NCI-H748 (cell line): Measurements from ENCODE around the gene PTPN6.

Source experiments
- DNase-seq: peaks from one replicate; lab custom pipeline; 2025; ENCODE audit not compliant: unreplicated experiment; lab: John Stamatoyannopoulos, UW

Gene PTPN6

DNA sequence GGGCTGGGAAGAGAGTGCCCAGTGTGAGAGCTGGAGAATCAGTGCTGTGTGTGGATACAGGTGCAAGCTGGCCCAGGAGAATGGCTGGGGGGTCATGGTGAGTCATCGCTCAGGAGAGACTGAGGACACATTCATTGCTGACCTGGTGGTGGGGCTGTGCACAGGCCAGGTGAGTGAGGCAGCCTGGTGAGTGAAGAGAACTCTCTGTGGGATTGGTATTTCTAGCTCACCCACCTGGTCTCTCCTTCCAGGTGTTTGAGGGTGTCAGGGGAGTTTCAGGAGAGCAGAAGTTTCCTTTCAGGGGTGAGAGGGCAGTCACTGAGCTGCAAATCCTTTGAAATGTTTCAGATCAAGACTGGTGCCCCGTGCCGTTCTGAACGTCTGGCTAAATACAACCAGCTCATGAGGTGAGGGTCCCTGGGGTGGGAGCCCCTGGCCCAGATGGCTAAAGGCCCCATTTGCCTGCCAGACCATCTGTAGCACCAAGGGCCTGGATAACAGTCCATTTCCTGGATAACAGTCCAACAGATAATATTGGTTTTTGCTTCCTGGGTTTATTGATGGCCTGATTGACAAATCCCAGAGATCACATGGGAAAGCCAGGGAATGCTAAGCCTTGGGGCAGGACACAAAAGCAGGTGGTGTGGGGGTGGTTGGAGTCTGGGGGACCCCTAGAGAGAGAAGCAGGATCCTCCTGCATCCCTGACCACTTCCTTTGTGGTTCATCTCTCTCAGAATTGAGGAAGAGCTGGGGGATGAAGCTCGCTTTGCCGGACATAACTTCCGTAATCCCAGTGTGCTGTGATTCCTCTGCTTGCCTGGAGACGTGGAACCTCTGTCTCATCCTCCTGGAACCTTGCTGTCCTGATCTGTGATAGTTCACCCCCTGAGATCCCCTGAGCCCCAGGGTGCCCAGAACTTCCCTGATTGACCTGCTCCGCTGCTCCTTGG is 28.9 kb upstream of the PTPN6 start:
- no peak for DNase-seq

DNA sequence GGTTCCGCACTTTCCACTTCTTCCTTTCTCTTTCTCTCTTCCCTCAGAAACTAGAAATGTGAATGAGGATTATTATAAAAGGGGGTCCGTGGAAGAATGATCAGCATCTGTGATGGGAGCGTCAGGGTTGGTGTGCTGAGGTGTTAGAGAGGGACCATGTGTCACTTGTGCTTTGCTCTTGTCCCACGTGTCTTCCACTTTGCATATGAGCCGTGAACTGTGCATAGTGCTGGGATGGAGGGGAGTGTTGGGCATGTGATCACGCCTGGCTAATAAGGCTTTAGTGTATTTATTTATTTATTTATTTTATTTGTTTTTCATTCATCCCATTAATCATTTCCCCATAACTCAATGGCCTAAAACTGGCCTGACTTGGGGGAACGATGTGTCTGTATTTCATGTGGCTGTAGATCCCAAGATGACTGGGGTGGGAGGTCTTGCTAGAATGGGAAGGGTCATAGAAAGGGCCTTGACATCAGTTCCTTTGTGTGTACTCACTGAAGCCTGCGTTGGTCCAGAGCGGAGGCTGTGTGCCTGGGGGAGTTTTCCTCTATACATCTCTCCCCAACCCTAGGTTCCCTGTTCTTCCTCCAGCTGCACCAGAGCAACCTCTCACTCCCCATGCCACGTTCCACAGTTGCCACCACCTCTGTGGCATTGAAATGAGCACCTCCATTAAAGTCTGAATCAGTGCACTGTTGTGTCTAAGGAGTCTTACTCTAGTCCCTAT is 28.0 kb upstream of the PTPN6 start:
- no peak for DNase-seq

DNA sequence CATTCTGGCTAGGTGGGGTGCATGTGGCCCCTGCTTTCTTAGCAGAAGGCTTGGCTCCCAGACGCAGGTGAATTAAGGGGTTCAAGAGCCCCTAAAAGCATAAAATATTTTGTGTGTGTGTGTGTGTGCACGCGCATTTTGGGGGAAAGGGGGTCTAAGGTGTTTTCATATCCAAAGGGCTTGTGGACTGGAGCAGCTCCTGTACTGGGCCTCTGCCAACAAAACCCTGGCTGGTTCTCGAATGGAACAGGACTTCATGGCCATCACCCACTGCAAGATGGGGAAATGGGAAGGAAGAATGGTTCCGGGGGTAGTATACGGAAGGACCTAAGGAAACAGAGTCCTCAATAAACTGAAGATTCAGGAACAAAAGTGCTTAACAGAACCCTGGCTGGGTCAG is 27.3 kb upstream of the PTPN6 start:
- no peak for DNase-seq

DNA sequence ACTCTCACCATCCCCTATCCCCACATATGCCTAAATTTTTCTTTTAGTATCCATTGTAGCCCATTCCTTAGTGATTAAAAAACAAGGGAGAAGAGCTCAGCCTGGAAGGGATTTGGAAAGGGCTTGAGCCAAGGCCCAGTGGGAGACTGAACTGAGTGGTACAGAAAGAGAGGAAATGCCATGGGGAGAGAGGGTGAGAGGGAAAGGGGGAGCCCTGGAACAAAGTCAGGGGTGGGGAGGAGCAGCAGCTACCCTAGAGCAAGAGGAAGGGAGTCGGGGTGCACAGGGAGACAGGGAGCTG is 26.0 kb upstream of the PTPN6 start:
- no peak for DNase-seq

DNA sequence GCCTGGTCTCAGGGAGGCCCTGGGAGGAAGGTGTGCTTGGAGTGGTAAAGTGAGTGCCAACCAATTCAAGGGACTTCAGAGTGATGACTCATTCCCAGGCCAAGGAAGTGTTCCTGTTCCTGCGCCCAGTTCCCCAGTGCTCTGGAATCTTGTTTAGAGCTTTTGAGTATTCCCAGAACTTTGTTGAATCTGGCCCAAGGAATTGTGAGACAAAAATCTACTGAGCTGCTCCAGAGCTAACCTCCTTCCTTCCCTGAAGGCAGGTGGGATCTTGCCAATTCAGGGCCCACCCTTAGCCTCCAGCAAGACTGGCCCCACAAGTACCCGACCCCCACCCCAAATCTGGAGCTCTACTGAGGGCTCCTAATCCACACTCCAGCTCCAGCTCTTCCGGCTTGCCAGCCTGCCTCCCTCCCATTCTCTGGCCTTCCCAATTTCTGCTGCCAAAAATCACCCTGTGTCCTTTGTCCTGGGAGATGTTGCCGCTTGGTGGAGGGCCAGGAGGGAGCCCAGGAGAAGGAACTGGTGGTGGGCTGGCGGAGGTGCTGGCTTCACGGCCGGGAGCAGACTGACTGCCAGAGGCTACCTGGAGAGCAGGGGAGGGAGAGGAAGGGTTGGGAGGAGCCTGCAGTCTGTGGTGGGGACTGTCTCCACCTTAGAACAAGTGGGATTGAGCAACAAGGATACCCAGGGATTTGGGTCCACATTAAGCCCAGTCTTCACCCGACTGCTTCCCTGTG is 25.4 kb upstream of the PTPN6 start:
- DNase-seq = no peak

DNA sequence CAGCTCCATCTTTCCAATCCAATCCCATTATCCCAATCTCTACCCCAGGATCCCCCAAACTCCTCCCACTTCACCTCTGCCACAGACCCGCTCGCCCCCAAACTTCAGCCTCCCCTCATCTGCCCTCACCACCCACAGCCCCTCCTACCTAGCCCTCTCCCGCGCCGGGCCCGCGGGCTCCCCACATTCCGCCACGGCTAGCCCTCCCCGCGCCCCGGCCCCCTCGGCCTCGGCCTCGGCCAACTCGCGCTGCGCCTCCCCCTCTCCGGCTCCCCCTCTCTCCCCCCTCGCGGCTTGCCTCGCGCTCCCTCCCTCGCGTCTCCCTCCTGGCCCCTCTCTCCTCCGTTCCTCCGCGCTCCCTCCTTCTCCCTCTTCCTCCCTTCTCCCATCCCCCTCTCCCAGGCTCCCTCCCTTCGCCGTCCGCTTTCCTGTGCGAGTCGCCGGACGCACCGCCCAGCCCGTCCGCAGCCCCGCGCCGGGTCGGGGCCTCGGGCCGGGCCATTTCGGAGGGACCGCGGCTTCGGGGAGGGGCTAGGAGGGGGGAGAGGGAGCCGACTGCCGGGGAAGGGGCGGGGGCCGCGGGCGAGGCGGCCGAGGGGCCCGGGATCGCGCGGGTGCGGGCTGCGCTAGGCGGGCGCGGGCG is 23.7 kb upstream of the PTPN6 start, which contains the start of gene ATN1:
Gene ATN1, plus strand, starts transcription at position 581 of the 643 bp plus-strand sequence. CDS start 6,043 bp downstream, outside the sequence.
- peak; percentile 60 for DNase-seq

DNA sequence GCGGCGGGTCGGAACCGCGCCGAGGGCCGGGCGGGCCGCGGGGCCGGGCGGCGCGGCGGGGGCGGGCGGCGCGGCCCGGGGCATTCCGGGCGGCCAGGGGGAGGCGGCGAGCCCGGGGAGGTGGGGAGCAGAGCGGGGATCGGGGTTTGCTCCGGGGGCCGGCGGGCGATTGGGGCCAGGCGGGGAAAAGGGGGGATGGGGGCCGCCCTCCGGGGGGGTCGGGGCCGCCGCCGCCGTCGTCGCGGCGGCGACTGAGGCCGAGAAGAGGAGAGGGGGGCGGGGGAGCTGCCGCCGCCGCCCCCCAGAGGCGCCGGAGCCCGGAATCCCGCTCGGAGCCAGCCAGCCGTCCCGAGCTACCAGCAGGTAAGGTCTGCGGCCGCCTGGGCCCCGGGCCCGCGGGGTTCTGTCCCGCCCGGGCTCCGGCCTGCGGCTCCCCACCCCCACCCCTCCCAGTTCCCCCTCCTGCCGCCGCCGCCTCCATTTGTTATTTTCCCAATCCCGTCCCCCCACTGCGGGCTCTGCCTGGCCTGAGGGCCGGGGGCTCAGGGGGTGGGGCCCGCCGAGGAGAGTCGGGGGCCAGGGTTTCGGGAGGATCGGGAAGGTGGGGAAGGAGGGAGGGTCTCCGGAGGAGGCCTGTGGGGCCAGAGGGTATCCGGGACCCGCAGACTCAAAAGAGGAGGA is 23.0 kb upstream of the PTPN6 start:
- no peak for DNase-seq

DNA sequence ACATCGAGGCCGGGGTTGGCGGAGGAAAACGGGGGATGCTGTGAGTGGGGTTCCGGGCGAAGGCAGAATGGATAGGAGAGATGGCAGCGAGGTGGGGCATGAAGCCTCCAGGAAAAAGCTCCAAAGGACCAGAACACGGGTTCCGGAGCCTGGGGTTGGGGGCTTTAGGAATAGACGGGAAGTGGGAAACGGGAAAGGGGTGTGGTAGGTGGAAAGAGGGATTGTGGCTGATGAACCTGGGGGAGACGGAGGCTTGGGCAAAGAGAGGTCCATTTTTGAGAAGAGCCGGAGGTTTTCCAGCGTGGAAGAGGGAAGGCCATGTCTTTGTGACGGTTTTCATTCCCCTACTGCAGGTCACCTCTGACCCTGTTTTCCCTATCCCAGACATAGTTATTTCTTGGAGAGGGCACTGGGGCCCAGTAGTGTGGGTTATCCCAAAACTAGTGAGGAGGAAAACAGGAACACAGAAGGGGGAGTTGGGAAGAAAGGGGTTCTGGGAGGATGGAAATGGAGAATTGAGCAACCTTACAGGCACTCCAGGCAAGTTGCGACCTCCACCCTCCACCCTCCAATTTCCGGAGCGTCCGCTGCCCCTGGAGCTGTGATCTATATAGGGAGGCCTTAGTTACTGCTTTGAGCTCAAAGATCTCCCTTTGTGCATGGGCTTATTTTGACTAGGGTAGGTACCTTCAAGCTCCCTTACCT is 22.3 kb upstream of the PTPN6 start:
- no peak for DNase-seq

DNA sequence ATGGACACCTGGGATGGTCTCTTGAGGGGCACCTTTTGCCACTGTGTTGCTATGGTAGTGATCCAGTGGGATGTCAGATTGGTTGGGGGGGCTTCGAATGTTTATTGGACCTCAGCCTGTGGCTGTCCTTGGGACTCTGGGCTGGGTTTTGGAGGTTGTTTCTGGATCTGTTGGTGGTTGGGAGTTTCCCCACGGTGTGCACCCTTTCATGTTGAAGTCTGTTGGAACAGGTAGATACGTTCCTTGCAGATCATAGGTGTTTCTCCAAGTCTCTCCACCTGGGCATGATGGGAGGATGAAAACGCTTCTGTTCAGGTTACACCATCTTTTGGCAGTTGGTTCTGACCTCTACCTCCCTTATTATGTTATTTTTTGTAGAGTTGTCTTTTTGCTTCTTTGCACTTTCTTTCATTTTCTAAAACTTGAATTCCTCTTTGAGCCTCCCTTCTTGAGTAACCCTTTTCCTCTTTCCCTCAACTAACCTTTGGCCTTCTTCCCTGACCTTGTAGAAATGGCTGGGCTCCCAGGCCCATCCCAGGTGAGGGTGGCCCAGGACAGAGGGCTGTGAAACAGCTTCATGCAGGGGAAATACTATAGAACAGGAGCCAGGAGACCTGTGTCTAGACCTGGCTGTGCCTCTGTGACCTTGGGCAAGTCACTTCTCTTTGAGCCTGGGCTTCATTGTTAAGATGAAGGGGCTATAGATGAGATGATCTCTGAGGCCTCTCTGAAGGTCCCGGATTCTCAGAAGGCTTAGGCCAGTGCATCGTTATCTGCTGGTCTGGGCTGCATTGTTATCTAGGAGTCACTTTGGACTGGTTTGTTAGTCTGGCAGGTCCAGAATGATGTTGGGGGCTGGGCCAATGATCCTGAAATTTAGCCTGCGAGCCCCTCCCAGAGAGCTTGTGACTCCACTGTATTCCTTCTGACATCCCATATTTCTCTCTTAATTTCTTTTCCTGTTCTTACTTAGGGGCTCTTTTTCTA is 21.4 kb upstream of the PTPN6 start:
- no peak for DNase-seq

DNA sequence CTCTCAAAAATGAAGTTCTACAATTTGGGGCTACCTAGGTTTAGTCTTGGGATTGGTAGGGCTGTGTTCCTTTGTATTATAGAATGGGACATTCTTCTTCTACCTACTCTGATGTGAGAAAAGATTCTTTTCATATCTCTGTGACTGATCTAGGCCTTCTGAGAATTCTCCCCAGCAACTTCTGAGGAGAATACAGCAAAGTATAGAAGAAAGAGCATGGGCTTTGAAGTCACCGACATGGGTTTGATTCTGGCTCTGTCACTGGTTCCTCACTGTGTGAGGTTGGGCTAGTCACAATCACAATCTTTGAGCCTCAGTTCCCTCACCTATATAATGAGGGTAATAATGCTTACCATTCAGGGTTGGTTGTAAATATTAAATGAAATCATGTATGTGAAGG is 18.4 kb upstream of the PTPN6 start:
- no peak for DNase-seq

DNA sequence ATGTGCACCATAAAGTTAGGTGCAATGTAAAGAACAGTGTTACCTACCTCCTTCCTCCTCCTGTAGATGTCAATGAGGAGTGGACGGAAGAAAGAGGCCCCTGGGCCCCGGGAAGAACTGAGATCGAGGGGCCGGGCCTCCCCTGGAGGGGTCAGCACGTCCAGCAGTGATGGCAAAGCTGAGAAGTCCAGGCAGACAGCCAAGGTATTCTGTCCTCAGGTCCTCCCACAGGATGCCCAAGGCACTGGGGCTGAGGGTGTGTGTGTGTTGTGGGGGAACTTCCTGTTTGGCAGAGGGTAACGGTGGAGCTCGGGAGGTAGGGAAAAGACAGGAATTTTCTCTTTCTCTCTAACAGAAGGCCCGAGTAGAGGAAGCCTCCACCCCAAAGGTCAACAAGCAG is 17.0 kb upstream of the PTPN6 start:
- no peak for DNase-seq

DNA sequence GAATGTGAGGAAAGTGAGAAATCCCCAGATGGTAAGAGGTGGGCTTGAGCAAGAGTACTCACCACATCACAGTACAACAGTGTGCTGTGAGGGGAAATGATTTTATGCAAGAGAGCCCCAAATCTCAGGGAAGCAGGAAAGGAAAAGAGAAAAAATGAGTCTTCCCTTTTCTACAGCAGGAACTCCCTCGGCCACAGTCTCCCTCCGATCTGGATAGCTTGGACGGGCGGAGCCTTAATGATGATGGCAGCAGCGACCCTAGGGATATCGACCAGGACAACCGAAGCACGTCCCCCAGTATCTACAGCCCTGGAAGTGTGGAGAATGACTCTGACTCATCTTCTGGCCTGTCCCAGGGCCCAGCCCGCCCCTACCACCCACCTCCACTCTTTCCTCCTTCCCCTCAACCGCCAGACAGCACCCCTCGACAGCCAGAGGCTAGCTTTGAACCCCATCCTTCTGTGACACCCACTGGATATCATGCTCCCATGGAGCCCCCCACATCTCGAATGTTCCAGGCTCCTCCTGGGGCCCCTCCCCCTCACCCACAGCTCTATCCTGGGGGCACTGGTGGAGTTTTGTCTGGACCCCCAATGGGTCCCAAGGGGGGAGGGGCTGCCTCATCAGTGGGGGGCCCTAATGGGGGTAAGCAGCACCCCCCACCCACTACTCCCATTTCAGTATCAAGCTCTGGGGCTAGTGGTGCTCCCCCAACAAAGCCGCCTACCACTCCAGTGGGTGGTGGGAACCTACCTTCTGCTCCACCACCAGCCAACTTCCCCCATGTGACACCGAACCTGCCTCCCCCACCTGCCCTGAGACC is 15.6 kb upstream of the PTPN6 start:
- no peak for DNase-seq

DNA sequence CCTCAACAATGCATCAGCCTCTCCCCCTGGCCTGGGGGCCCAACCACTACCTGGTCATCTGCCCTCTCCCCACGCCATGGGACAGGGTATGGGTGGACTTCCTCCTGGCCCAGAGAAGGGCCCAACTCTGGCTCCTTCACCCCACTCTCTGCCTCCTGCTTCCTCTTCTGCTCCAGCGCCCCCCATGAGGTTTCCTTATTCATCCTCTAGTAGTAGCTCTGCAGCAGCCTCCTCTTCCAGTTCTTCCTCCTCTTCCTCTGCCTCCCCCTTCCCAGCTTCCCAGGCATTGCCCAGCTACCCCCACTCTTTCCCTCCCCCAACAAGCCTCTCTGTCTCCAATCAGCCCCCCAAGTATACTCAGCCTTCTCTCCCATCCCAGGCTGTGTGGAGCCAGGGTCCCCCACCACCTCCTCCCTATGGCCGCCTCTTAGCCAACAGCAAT is 14.9 kb upstream of the PTPN6 start:
- DNase-seq = no peak

DNA sequence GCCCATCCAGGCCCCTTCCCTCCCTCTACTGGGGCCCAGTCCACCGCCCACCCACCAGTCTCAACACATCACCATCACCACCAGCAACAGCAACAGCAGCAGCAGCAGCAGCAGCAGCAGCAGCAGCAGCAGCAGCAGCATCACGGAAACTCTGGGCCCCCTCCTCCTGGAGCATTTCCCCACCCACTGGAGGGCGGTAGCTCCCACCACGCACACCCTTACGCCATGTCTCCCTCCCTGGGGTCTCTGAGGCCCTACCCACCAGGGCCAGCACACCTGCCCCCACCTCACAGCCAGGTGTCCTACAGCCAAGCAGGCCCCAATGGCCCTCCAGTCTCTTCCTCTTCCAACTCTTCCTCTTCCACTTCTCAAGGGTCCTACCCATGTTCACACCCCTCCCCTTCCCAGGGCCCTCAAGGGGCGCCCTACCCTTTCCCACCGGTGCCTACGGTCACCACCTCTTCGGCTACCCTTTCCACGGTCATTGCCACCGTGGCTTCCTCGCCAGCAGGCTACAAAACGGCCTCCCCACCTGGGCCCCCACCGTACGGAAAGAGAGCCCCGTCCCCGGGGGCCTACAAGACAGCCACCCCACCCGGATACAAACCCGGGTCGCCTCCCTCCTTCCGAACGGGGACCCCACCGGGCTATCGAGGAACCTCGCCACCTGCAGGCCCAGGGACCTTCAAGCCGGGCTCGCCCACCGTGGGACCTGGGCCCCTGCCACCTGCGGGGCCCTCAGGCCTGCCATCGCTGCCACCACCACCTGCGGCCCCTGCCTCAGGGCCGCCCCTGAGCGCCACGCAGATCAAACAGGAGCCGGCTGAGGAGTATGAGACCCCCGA is 14.3 kb upstream of the PTPN6 start:
- peak; percentile 50 for DNase-seq

DNA sequence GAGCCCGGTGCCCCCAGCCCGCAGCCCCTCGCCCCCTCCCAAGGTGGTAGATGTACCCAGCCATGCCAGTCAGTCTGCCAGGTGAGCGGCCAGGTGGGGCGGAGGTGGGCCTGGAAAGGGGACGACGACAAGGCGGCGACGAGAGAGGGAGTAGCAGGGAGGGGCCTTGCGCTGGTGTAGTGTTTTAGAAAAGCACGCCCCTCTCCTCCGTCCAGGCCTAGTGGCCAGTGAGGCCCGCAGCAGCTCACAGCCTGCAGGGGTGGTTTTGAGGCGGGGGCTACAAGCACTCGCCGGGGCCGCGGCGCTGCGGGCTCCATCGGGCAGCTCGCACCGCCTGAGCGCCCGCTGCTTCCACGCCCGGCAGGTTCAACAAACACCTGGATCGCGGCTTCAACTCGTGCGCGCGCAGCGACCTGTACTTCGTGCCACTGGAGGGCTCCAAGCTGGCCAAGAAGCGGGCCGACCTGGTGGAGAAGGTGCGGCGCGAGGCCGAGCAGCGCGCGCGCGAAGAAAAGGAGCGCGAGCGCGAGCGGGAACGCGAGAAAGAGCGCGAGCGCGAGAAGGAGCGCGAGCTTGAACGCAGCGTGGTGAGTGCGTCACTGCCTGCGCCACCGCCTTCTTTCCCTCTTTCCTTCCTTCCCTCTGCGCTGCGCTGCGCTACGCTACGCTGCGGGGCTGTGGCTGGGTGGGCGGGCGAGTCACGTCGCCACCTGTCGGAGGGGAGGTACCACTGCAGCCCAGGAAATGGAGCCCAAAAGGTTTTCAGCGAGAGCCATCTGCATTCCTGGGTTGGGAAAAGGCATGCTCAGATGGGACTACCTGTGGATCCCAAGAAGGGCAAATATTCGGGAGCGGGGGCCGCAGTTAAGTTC is 13.4 kb upstream of the PTPN6 start:
- peak; percentile 96 for DNase-seq
